Measurements from ENCODE around the gene APOH. TPM values are rescaled to one million over a fixed set of nuclear protein-coding genes. Genes with fewer than 3 reads are reported as not detected.
A peak's percentile ranks its signal among the peaks of the same experiment; 100 is the strongest.

The APOH gene
- total RNA-seq, 4 donors from 2014 or later = 0.55 TPM; not detected in 3

DNA sequence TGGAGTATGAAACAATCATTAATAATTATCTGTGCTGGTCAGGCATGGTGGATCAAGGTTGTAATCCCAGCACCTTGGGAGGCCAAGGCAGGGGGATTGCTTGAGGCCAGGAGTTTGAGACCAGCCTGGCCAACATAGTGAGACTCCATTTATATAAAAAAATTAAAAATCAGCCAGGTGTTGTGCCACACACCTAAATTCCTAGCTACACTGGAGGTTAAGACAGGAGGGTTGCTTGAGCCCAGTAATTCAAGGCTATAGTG is 44.3 kb upstream of the APOH start:
- in situ Hi-C loops (cut with MboI; ENCODE audit: low pct_ligation_motif_present in 1 of 4, low pct_unique_long_range_greater_than_20kb in 1 of 4, low sequenced_read_pairs in 3 of 4) (loop anchor here in 2 of 4 donors (25.0 kb wide), 3 partner anchors 164 to 389 kb away; no protein-coding TSS in a partner anchor), intact Hi-C loops (cut with DNase I; ENCODE audit: low total_unique reads) (no loop called here)

GRCh38 chr17:66272811-66273585 is 43.8 kb upstream of the APOH start:
- no peaks in the 10 kb centered on the region for H3K9me3 ChIP-seq
- H3K27me3 ChIP-seq = no peaks in the 10 kb centered on the region
- 64 to 72% methylated on average over 5 of the region's 5 CpGs for WGBS, 2 donors (ENCODE audit: low coverage in 1 of 2)
- no peak for TF ChIP-seq EP300 (IDR thresholded peaks at IDR 0.05; ENCODE audit: low read depth)
- TF ChIP-seq POLR2AphosphoS5 (IDR thresholded peaks at IDR 0.05) = no peak
- TF ChIP-seq, protein P1, sequence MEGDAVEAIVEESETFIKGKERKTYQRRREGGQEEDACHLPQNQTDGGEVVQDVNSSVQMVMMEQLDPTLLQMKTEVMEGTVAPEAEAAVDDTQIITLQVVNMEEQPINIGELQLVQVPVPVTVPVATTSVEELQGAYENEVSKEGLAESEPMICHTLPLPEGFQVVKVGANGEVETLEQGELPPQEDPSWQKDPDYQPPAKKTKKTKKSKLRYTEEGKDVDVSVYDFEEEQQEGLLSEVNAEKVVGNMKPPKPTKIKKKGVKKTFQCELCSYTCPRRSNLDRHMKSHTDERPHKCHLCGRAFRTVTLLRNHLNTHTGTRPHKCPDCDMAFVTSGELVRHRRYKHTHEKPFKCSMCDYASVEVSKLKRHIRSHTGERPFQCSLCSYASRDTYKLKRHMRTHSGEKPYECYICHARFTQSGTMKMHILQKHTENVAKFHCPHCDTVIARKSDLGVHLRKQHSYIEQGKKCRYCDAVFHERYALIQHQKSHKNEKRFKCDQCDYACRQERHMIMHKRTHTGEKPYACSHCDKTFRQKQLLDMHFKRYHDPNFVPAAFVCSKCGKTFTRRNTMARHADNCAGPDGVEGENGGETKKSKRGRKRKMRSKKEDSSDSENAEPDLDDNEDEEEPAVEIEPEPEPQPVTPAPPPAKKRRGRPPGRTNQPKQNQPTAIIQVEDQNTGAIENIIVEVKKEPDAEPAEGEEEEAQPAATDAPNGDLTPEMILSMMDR (IDR thresholded peaks at IDR 0.05) = no peak
- TF ChIP-seq POLR2A (IDR thresholded peaks at IDR 0.05) = no peak
- H3K27ac ChIP-seq = peak overlapping the region in 1 of 4 donors; percentile 13
- no peaks in the 10 kb centered on the region for H3K4me1 ChIP-seq
- H3K4me3 ChIP-seq = no peak overlapping the region
- in situ Hi-C loops (cut with MboI; ENCODE audit: low pct_ligation_motif_present in 1 of 4, low pct_unique_long_range_greater_than_20kb in 1 of 4, low sequenced_read_pairs in 3 of 4) = loop anchor here in 2 of 4 donors (25.0 kb wide), 3 partner anchors 164 to 389 kb away; no protein-coding TSS in a partner anchor
- intact Hi-C loops (cut with DNase I; ENCODE audit: low total_unique reads) = no loop called here
- no peaks in the 10 kb centered on the region for H3K36me3 ChIP-seq
- no peak for DNase-seq

More for the DNA sequence above, 44.3 kb upstream of the APOH start:
- no peak for DNase-seq
- Histone ChIP-seq H3K27me3 (no peaks in the 10 kb centered on the region), H3K36me3 (no peaks in the 10 kb centered on the region), H3K4me3 (no peak overlapping the region), H3K27ac (no peak overlapping the region), H3K9me3 (no peaks in the 10 kb centered on the region), H3K4me1 (no peaks in the 10 kb centered on the region)
- TF ChIP-seq, protein P1 (IDR thresholded peaks at IDR 0.05) = no peak
- TF ChIP-seq POLR2AphosphoS5 (IDR thresholded peaks at IDR 0.05) (no peak), EP300 (IDR thresholded peaks at IDR 0.05; ENCODE audit: low read depth) (no peak), POLR2A (IDR thresholded peaks at IDR 0.05) (no peak)

DNA sequence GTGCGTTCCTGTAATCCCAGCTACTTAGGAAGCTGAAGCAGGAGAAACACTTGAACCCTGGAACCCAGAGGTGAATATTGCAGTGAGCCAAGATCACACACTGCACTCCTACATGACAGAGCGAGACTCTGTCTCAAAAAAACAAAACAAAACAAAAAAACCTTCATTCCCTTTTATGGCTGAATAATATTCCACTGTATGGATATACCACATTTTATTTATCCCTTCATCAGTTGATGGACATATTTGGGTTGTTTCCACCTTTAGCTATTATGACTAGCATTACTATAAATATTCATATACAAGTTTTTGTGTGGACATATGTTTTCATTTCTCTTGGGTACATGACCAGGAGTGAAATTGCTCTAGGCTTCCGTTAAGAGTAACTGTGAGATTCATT is 42.3 kb upstream of the APOH start:
- H3K27ac ChIP-seq = no peak overlapping the region
- in situ Hi-C loops (cut with MboI; ENCODE audit: low pct_ligation_motif_present in 1 of 4, low pct_unique_long_range_greater_than_20kb in 1 of 4, low sequenced_read_pairs in 3 of 4) = loop anchor here in 2 of 4 donors (25.0 kb wide), 3 partner anchors 166 to 391 kb away; no protein-coding TSS in a partner anchor
- TF ChIP-seq POLR2A (IDR thresholded peaks at IDR 0.05) = no peak
- TF ChIP-seq, protein P1 (IDR thresholded peaks at IDR 0.05) = no peak
- no peak for TF ChIP-seq EP300 (IDR thresholded peaks at IDR 0.05; ENCODE audit: low read depth)
- no peak for TF ChIP-seq POLR2AphosphoS5 (IDR thresholded peaks at IDR 0.05)
- intact Hi-C loops (cut with DNase I; ENCODE audit: low total_unique reads) = no loop called here
- no peaks in the 10 kb centered on the region for H3K36me3 ChIP-seq
- no peaks in the 10 kb centered on the region for H3K9me3 ChIP-seq
- no peaks in the 10 kb centered on the region for H3K4me1 ChIP-seq
- H3K4me3 ChIP-seq = no peak overlapping the region
- no peak for DNase-seq
- H3K27me3 ChIP-seq = no peaks in the 10 kb centered on the region
- 91 to 96% methylated on average over 3 of the region's 3 CpGs for WGBS, 2 donors (ENCODE audit: low coverage in 1 of 2)

DNA sequence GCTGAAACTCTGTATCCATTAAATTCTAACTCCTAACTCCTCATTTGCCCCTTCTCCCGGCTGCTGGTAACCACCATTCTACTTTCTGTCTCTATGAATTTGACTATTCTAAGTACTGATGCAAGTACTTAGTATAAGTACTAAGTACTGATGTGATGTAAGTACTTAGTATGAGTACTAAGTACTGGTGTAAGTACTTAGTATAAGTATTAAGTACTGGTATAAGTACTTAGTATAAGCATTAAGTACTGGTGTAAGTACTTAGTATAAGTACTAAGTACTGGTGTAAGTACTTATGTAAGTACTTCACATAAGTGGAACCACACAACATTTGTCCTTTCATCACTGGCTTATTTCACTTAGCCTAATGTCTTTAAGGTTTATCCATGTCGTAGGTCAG is 40.9 kb upstream of the APOH start:
- intact Hi-C loops (cut with DNase I; ENCODE audit: low total_unique reads) = no loop called here
- Histone ChIP-seq H3K9me3 (no peaks in the 10 kb centered on the region), H3K27me3 (no peaks in the 10 kb centered on the region), H3K36me3 (no peaks in the 10 kb centered on the region), H3K27ac (no peak overlapping the region), H3K4me3 (no peak overlapping the region), H3K4me1 (no peaks in the 10 kb centered on the region)
- in situ Hi-C loops (cut with MboI; ENCODE audit: low pct_ligation_motif_present in 1 of 4, low pct_unique_long_range_greater_than_20kb in 1 of 4, low sequenced_read_pairs in 3 of 4) = loop anchor here in 2 of 4 donors (25.0 kb wide), 3 partner anchors 167 to 392 kb away; no protein-coding TSS in a partner anchor
- no peak for DNase-seq
- TF ChIP-seq POLR2AphosphoS5 (IDR thresholded peaks at IDR 0.05) = no peak
- no peak for TF ChIP-seq EP300 (IDR thresholded peaks at IDR 0.05; ENCODE audit: low read depth)
- TF ChIP-seq, protein P1 (IDR thresholded peaks at IDR 0.05) = no peak
- TF ChIP-seq POLR2A (IDR thresholded peaks at IDR 0.05) = no peak
- WGBS, 2 donors (ENCODE audit: low coverage in 1 of 2) = 79 to 95% methylated on average over 2 of the region's 2 CpGs
